A549 (cell line): ENCODE data around the gene HCFC1R1. TPM values are rescaled to one million over a fixed set of nuclear protein-coding genes. Genes with fewer than 3 reads are reported as not detected.

ENCODE experiments used
- ATAC-seq, 2 experiments: fragments of 200-7000 bp in 1 of 2; fragments of >200 bp in 1 of 2; cut with Nextera tagmentation in 1 of 2; cut with Tn5 transposase in 1 of 2; 3 replicates each; pipeline versions ENCODE4 v1.8.0 to v1.9.1; 2018 to 2020; ENCODE audit warnings: mild to moderate bottlenecking in 1 of 2, moderate library complexity in 1 of 2
- CTCF ChIA-PET: fragments of 300-600 bp; sonication (Branson Sonifier 250); formaldehyde crosslinking; extraction: SDS; loops from one replicate; lab custom pipeline; 2021; ENCODE audit warnings: antibody characterized with exemption, inconsistent platforms; lab: Yijun Ruan, JAX
- POLR2A ChIA-PET: fragments of 350-600 bp; formaldehyde crosslinking; extraction: SDS; loops from one replicate; lab custom pipeline; 2021; ENCODE audit warnings: antibody characterized with exemption, inconsistent platforms; lab: Yijun Ruan, JAX
- DNase-seq, 2 experiments: peaks; one replicate each; pipeline versions ENCODE4 v3.0.0 to v3.0.0-alpha.2; 2011 to 2016; ENCODE audit warnings: low read depth in 1 of 2, low spot score in 1 of 2
- FAIRE-seq: peaks from 2 replicates; lab custom pipeline; 2011; peaks lifted over from hg19 to GRCh38; lab: Jason Lieb, UNC
- H3K27ac ChIP-seq, 2 experiments: fragments of >200 bp; sonication (Bioruptor Twin); formaldehyde crosslinking; 3 replicates each; pipeline ENCODE4 v1.5.1; 2016 to 2017
- H3K4me1 ChIP-seq: fragments of >200 bp; sonication (Bioruptor Twin); formaldehyde crosslinking; 3 replicates; pipeline ENCODE4 v1.6.1; 2016
- H3K4me2 ChIP-seq: fragments of >200 bp; sonication (Bioruptor Twin); formaldehyde crosslinking; 3 replicates; pipeline ENCODE4 v1.6.1; 2016
- H3K4me3 ChIP-seq: fragments of >200 bp; sonication (Bioruptor Twin); formaldehyde crosslinking; 3 replicates; pipeline ENCODE4 v1.5.1; 2016
- H3K9me3 ChIP-seq: fragments of >200 bp; sonication (Bioruptor Twin); formaldehyde crosslinking; 3 replicates; pipeline ENCODE4 v1.6.1; 2016
- CEBPB ChIP-seq, 2 experiments: fragments of >200 bp in 1 of 2; sonication (Bioruptor Twin) in 1 of 2; formaldehyde crosslinking in 1 of 2; IDR thresholded peaks; 2 replicates each; pipeline ENCODE4 v1.6.1; 2012 to 2016
- CHD2 ChIP-seq: fragments of 150-350 bp; IDR thresholded peaks from 2 replicates; pipeline ENCODE4 v1.6.1; 2014; ENCODE audit warnings: low read length; ENCODE audit not compliant: partially characterized antibody
- EHF ChIP-seq: fragments of 250-450 bp; sonication (Bioruptor Pico); IDR thresholded peaks from 2 replicates; pipeline ENCODE4 v1.5.0; 2020; ENCODE audit warnings: mild to moderate bottlenecking
- EHMT2 ChIP-seq: fragments of 200-600 bp; sonication (generic); IDR thresholded peaks from 2 replicates; pipeline ENCODE4 v1.6.1; 2016; ENCODE audit warnings: antibody characterized with exemption, low read depth, mild to moderate bottlenecking, moderate library complexity
- FOSL2 ChIP-seq, 2 experiments: fragments of 450-650 bp in 1 of 2; fragments of >200 bp in 1 of 2; sonication (Bioruptor Twin) in 1 of 2; formaldehyde crosslinking; IDR thresholded peaks; 2 replicates each; pipeline versions ENCODE4 v1.5.0 to v1.6.1; 2016 to 2020; ENCODE audit warnings: mild to moderate bottlenecking in 1 of 2, moderate library complexity in 1 of 2
- HDAC2 ChIP-seq: fragments of 200-600 bp; sonication (generic); IDR thresholded peaks from 2 replicates; pipeline ENCODE4 v1.6.1; 2016
- HOXB5 ChIP-seq: fragments of 250-450 bp; sonication (Bioruptor Pico); IDR thresholded peaks from 2 replicates; pipeline ENCODE4 v1.5.0; 2020; ENCODE audit warnings: mild to moderate bottlenecking, moderate library complexity
- JUN ChIP-seq, 2 experiments: fragments of >200 bp; sonication (Bioruptor Twin); formaldehyde crosslinking; IDR thresholded peaks; 2 replicates in 1 of 2; 3 replicates in 1 of 2; pipeline ENCODE4 v1.6.1; 2016 to 2017
- JUNB ChIP-seq: fragments of >200 bp; sonication (Bioruptor Twin); formaldehyde crosslinking; IDR thresholded peaks from 2 replicates; pipeline ENCODE4 v1.6.1; 2016
- NR3C1 ChIP-seq: fragments of >200 bp; sonication (Bioruptor Twin); formaldehyde crosslinking; IDR thresholded peaks from 3 replicates; pipeline ENCODE4 v1.6.1; 2017
- POLR2A ChIP-seq: IDR thresholded peaks from 2 replicates; pipeline ENCODE4 v1.6.1; 2012; ENCODE audit warnings: mild to moderate bottlenecking, low read length
- POLR2AphosphoS2 ChIP-seq: conservative IDR thresholded peaks from 2 replicates; pipeline ENCODE4 v1.6.1; 2012; ENCODE audit warnings: low read length, improper control_type of control experiment, inconsistent platforms
- RARB ChIP-seq: fragments of 250-450 bp; sonication (Bioruptor Pico); IDR thresholded peaks from 2 replicates; pipeline ENCODE4 v1.8.0; 2021; ENCODE audit warnings: mild to moderate bottlenecking, moderate library complexity
- ZFP36 ChIP-seq: fragments of 450-650 bp; IDR thresholded peaks from 2 replicates; pipeline ENCODE4 v1.6.1; 2014; ENCODE audit warnings: borderline replicate concordance; ENCODE audit not compliant: partially characterized antibody
- WGBS: methylation state at CpG from one replicate; pipeline ENCODE4 v1.1.6; 2017; ENCODE audit errors: missing lambda C conversion rate; 5-methylcytosine and 5-hydroxymethylcytosine counted together
- polyA plus RNA-seq, 4 experiments: library from polyadenylated mRNA; depleted of rRNA in 3 of 4; stranded (reverse); fragments of >200 nt; fragmentation: RNase III in 1 of 4; extraction: RNeasy Plus Mini Kit Qiagen cat#74134 plus additional on column Dnase treatment in 1 of 4; gene quantifications; 2 replicates in 3 of 4; 3 replicates in 1 of 4; pipeline ENCODE4 v1.2.3, GENCODE V29; 2011 to 2017
- TF ChIP-seq, protein P1 (sequence below): fragments of >200 bp; sonication (Bioruptor Twin); formaldehyde crosslinking; IDR thresholded peaks from 3 replicates; pipeline ENCODE4 v1.5.1; 2016
- TF ChIP-seq, protein P2 (sequence below): fragments of 200-600 bp; sonication (generic); IDR thresholded peaks from 2 replicates; pipeline ENCODE4 v1.6.1; 2016; ENCODE audit warnings: antibody characterized with exemption, mild to moderate bottlenecking, moderate library complexity
- TF ChIP-seq, protein P3 (sequence below): fragments of >200 bp; sonication (Bioruptor Twin); formaldehyde crosslinking; IDR thresholded peaks from 2 replicates; pipeline ENCODE4 v1.6.1; 2016
- TF ChIP-seq, protein P4 (sequence below): fragments of 450-650 bp; IDR thresholded peaks from 2 replicates; pipeline ENCODE4 v1.6.1; 2014; ENCODE audit warnings: antibody characterized with exemption

Gene HCFC1R1
- polyA plus RNA-seq, 2 of the 4 experiments (the other 2 are of a cell fraction): 46.4 to 179 TPM

DNA sequence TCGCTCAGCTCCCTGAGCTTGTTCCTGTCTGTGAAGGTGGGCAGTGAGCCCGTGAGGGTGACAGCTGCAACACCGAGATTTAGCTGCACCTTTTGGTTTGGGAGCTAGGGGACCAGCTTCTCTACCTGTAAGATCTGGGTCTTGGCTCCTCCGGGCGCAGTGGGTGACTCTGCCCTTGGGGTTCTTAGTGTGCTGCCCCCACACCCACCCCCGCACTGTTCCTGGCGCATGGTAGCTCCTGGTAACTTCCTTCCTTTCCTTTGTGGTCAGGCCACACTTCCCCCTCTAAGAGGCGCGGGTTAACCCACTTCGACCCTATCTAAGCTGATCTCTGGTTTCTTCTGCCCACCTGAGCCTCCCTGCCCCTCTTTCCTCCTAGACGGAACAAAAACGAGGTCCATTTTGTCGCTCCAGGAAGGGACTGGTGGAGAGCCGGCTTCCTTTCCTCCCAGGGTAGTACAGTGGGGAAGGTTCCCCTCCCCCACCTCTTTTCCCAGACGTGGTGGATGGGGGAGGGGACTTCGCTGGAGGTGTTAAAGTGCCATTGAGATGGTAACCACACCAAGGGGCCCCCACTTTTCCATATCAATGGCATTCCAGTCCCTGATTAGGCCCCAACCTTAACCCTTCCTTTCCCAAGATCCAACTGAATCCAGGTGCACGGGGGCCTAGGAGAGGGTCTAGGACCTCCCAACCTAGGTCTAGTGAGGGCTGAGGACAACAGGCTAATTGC lies 15.6 kb downstream of the HCFC1R1 start:
- TF ChIP-seq, protein P1, sequence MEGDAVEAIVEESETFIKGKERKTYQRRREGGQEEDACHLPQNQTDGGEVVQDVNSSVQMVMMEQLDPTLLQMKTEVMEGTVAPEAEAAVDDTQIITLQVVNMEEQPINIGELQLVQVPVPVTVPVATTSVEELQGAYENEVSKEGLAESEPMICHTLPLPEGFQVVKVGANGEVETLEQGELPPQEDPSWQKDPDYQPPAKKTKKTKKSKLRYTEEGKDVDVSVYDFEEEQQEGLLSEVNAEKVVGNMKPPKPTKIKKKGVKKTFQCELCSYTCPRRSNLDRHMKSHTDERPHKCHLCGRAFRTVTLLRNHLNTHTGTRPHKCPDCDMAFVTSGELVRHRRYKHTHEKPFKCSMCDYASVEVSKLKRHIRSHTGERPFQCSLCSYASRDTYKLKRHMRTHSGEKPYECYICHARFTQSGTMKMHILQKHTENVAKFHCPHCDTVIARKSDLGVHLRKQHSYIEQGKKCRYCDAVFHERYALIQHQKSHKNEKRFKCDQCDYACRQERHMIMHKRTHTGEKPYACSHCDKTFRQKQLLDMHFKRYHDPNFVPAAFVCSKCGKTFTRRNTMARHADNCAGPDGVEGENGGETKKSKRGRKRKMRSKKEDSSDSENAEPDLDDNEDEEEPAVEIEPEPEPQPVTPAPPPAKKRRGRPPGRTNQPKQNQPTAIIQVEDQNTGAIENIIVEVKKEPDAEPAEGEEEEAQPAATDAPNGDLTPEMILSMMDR: no peak
- TF ChIP-seq EHF (no peak), CEBPB (IDR thresholded peaks at IDR 0.05) (no peak), CHD2 (peak; percentile 38), POLR2AphosphoS2 (no peak)
- TF ChIP-seq, protein P2, sequence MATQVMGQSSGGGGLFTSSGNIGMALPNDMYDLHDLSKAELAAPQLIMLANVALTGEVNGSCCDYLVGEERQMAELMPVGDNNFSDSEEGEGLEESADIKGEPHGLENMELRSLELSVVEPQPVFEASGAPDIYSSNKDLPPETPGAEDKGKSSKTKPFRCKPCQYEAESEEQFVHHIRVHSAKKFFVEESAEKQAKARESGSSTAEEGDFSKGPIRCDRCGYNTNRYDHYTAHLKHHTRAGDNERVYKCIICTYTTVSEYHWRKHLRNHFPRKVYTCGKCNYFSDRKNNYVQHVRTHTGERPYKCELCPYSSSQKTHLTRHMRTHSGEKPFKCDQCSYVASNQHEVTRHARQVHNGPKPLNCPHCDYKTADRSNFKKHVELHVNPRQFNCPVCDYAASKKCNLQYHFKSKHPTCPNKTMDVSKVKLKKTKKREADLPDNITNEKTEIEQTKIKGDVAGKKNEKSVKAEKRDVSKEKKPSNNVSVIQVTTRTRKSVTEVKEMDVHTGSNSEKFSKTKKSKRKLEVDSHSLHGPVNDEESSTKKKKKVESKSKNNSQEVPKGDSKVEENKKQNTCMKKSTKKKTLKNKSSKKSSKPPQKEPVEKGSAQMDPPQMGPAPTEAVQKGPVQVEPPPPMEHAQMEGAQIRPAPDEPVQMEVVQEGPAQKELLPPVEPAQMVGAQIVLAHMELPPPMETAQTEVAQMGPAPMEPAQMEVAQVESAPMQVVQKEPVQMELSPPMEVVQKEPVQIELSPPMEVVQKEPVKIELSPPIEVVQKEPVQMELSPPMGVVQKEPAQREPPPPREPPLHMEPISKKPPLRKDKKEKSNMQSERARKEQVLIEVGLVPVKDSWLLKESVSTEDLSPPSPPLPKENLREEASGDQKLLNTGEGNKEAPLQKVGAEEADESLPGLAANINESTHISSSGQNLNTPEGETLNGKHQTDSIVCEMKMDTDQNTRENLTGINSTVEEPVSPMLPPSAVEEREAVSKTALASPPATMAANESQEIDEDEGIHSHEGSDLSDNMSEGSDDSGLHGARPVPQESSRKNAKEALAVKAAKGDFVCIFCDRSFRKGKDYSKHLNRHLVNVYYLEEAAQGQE: no peak
- WGBS: 84% methylated on average over 17 of the region's 17 CpGs
- Histone ChIP-seq H3K4me1 (peaks cover 14% of the 10 kb centered on the region), H3K9me3 (no peaks in the 10 kb centered on the region), H3K4me2 (no peak overlapping the region), H3K4me3 (no peak overlapping the region), H3K27ac (no peak overlapping the region)
- POLR2A ChIA-PET: interaction anchor here (9.6 kb wide), 1 partner anchor 13 kb away, joined by 107 read pairs; the partner anchor contains the start of genes HCFC1R1, THOC6 and TNFRSF12A
- no peak for FAIRE-seq
- no peak for DNase-seq
- CTCF ChIA-PET: interaction anchor here (13.6 to 14.8 kb wide), 2 partner anchors 13 to 22 kb away, joined by 112 to 214 read pairs; partner anchors contain the start of genes CLDN6, HCFC1R1, THOC6 and TNFRSF12A
- ATAC-seq: no peak

DNA sequence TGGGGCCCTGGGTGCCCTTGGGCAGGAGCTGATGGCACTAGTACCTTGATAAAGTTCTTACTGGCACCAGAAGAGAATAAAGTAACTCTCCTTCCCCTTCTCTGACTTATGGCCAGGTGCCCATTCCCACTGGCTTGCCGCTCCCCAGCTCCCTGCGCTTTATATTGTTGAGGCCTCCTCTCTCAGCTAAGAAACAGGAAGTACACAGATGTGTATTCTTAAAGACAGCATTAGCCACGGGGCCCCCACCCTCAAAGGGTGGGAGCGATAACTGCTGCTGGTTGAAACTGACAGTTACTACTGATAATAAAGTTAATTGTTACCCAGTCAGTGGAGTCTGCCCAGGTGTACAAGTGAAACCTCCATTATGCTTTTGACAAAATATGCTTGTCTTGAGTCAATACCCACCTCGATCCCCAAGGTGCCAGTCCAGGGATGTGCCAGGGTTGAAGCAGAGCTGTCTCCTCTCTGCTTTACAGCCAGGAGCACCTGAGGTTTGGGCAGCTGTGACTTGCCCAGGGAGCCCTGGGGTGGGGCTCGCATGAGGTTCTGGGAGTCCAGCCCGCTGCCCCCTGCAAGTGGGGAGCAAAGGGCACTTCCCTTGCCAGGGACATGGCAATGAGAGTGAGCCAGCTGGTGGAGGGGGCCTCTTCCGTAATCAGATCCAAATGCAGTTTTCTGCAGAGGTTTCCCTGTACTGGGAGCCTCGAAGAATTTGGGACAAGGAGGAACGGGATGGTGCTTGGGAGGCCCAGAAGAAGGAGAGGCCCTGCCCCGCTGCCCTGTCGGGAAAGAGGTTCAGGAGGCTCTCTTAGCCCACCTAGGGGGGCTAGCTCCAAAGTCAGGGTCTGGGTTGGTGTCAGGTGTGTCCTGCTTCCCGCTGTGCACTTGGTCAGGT lies 16.4 kb downstream of the HCFC1R1 start:
- DNase-seq (no peak), ATAC-seq (no peak), FAIRE-seq (no peak)
- Histone ChIP-seq H3K4me3 (no peak overlapping the region), H3K9me3 (no peaks in the 10 kb centered on the region), H3K4me2 (no peak overlapping the region), H3K4me1 (peaks cover 8% of the 10 kb centered on the region; the same call in 1 of the 3 replicates), H3K27ac (no peak overlapping the region)
- ChIA-PET POLR2A (interaction anchor here (9.6 kb wide), 1 partner anchor 14 kb away, joined by 107 read pairs; the partner anchor contains the start of genes HCFC1R1, THOC6 and TNFRSF12A), CTCF (interaction anchor here (13.6 to 14.8 kb wide), 2 partner anchors 13 to 22 kb away, joined by 112 to 214 read pairs; partner anchors contain the start of genes CLDN6, HCFC1R1, THOC6 and TNFRSF12A)
- TF ChIP-seq FOSL2 (IDR thresholded peaks at IDR 0.05): no peak
- no peak for TF ChIP-seq FOSL2 (CRISPR knock-in tag; IDR thresholded peaks at IDR 0.05)
- TF ChIP-seq HOXB5 (CRISPR knock-in tag): no peak
- TF ChIP-seq, protein P1: no peak
- TF ChIP-seq EHMT2: no peak
- no peak for TF ChIP-seq RARB
- TF ChIP-seq POLR2A: no peak
- TF ChIP-seq, protein P3, sequence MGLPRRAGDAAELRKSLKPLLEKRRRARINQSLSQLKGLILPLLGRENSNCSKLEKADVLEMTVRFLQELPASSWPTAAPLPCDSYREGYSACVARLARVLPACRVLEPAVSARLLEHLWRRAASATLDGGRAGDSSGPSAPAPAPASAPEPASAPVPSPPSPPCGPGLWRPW: no peak
- TF ChIP-seq, protein P2: no peak
- no peak for TF ChIP-seq JUNB
- no peak for TF ChIP-seq HDAC2
- no peak for TF ChIP-seq JUN (IDR thresholded peaks at IDR 0.05)
- TF ChIP-seq, protein P4, sequence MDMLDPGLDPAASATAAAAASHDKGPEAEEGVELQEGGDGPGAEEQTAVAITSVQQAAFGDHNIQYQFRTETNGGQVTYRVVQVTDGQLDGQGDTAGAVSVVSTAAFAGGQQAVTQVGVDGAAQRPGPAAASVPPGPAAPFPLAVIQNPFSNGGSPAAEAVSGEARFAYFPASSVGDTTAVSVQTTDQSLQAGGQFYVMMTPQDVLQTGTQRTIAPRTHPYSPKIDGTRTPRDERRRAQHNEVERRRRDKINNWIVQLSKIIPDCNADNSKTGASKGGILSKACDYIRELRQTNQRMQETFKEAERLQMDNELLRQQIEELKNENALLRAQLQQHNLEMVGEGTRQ: no peak
- no peak for TF ChIP-seq NR3C1
- TF ChIP-seq ZFP36: no peak
- WGBS: 83% methylated on average over 13 of the region's 13 CpGs
